ENCODE measurements around the gene AKAP10.

AKAP10 gene

GRCh38 chr17:20010099-20010863 lies 32.7 kb upstream of the AKAP10 start:
- TF ChIP-seq CTCF (conservative IDR thresholded peaks at IDR 0.05; ENCODE audit: low read depth, low read length), result peak; percentile 66
- H3K4me3 ChIP-seq (ENCODE audit: low read length), result peak overlapping the region; percentile 43
- peak; percentile 42 for DNase-seq (ENCODE audit: low read depth)

- peak within 1 kb of the TSS; percentile 65 for H3K4me3 ChIP-seq (ENCODE audit: low read length)
- no peak for DNase-seq (ENCODE audit: low read depth)
- TF ChIP-seq CTCF (conservative IDR thresholded peaks at IDR 0.05; ENCODE audit: low read depth, low read length), result peak; percentile 72
Observed at GRCh38 chr17:20009302-20010098, 31.9 kb upstream of the AKAP10 start, which contains the start of gene SPECC1. Gene SPECC1, plus strand, starts transcription at chr17:20009359. Its CDS starts 87,293 bp downstream, at chr17:20096652.

GRCh38 chr17:20009052-20009301 lies 31.3 kb upstream of the AKAP10 start:
- no peak for DNase-seq (ENCODE audit: low read depth)
- peak overlapping the region; percentile 65 for H3K4me3 ChIP-seq (ENCODE audit: low read length)
- TF ChIP-seq CTCF (conservative IDR thresholded peaks at IDR 0.05; ENCODE audit: low read depth, low read length), result no peak

- no peak for TF ChIP-seq CTCF (conservative IDR thresholded peaks at IDR 0.05; ENCODE audit: low read depth, low read length)
- DNase-seq (ENCODE audit: low read depth), result no peak
- peak overlapping the region; percentile 65 for H3K4me3 ChIP-seq (ENCODE audit: low read length)
Observed at GRCh38 chr17:20008242-20009051, 30.8 kb upstream of the AKAP10 start.

GRCh38 chr17:19996502-19996901 lies 18.9 kb upstream of the AKAP10 start:
- no peak for DNase-seq (ENCODE audit: low read depth)
- TF ChIP-seq CTCF (conservative IDR thresholded peaks at IDR 0.05; ENCODE audit: low read depth, low read length), result no peak
- no peak overlapping the region for H3K4me3 ChIP-seq (ENCODE audit: low read length)

GRCh38 chr17:19996086-19996485 lies 18.5 kb upstream of the AKAP10 start:
- no peak for TF ChIP-seq CTCF (conservative IDR thresholded peaks at IDR 0.05; ENCODE audit: low read depth, low read length)
- DNase-seq (ENCODE audit: low read depth), result peak; percentile 58
- H3K4me3 ChIP-seq (ENCODE audit: low read length), result no peak overlapping the region

Measured in retinal pigment epithelial cell (primary cell).